HG03103 (cell line): ENCODE measurements around the gene FDXACB1.

Source experiments
- ATAC-seq: cut with Tn5 transposase; IDR thresholded peaks from one replicate; pipeline ENCODE4 v1.9.1; 2021; ENCODE audit warnings: low read depth; ENCODE audit not compliant: unreplicated experiment

The FDXACB1 gene, protein sequence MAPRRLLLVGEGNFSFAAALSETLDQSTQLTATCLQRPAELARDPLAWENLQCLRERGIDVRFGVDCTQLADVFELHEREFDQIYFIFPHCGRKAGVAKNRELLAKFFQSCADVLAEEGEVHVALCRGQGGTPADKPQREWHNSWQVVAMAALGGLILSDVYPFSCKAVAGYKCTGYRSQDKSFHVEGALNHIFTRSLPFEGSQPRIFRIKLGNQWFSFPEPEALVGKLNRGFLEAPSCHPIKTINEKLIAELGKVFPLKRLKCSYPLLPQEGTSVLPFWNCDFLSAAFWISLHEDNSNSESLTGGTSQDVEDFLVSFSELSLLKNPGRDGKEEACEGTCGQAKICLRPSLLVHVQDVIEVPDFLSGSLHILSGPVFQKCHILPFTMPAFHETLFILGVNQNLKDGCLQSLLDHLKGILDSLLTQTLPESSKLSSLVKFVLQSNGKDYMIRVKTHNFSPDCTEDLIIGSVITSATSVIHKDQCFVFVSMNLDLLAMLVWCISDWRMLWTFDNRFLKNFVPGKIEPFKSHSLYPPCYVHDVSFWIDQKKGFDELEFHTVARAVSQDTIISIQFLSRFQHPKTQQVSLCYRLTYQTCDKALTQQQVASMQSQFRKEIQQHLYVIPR

GRCh38 chr11:111878849-111879636 lies at the start of gene FDXACB1, which contains the start of gene CFAP68:
FDXACB1 (minus strand) TSS chr11:111879165; CDS start chr11:111879132, 33 bp downstream.
CFAP68 (plus strand) TSS chr11:111879541; CDS start chr11:111879561, 20 bp downstream.
- ATAC-seq: peak; percentile 89

GRCh38 chr11:111926505-111927391 lies 47.8 kb upstream of the FDXACB1 start:
- ATAC-seq: peak; percentile 88

- no peak for ATAC-seq
Measured at GRCh38 chr11:111925953-111926352, 47.0 kb upstream of the FDXACB1 start.

DNA sequence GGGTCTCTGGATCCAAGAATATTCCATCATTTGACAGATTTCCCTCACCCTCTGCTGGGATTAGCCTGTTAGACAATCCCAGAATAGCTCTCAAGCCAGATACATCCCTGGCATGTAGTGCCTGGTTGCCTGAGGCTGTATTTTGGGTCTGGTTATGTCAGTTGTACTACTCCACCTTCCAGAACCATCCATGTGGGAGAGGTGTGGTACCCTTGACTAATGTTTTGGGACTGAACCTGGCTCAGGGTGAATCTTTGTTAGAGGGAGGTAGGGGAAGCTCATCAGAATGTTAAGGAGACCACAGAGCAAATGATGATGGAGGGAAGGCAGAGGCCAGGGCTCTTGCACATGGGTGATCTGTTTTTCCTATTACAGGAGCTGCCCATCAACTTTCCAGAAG lies 45.0 kb upstream of the FDXACB1 start:
- no peak for ATAC-seq

GRCh38 chr11:111923351-111923788 lies 44.4 kb upstream of the FDXACB1 start:
- no peak for ATAC-seq

GRCh38 chr11:111922803-111923202 lies 43.8 kb upstream of the FDXACB1 start:
- no peak for ATAC-seq

DNA sequence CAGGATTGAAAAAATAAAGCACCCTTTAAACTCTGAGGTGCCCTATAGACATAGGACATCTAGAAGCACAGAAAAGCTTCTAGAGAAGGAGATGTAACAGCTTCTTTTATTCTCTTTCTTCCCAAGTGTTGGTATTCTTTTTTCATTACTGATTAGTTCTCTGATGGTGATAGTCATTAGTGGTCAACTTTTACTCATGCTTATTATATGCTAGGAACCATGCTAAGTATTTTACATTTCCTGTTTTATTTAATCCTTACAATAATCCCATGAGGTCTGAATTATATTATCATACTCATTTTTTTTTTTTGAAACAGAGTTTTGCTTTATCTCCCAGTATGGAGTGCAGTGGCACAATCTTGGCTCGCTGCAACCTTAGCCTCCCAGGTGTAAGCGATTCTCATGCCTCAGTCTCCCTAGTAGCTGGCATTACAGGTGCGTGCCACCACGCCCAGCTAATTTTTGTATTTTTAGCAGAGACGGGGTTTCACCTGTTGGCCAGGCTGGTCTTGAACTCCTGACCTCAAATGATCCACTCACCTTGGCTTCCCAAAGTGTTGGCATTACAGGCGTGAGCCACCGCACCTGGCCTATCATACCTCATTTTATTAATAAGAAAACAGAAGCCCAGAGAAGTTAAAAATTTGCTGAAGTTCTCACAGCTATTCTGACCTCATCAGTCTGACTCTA lies 42.7 kb upstream of the FDXACB1 start:
- no peak for ATAC-seq

- ATAC-seq: no peak
Measured at GRCh38 chr11:111920908-111921307, 41.9 kb upstream of the FDXACB1 start.

- no peak for ATAC-seq
Measured at GRCh38 chr11:111918390-111919256, 39.7 kb upstream of the FDXACB1 start, which contains the start of gene C11orf52. C11orf52 (plus strand) TSS chr11:111918913; CDS start chr11:111918973, 60 bp downstream.

- ATAC-seq: no peak
Measured at GRCh38 chr11:111917788-111918187, 38.8 kb upstream of the FDXACB1 start.

GRCh38 chr11:111917312-111917711 lies 38.3 kb upstream of the FDXACB1 start:
- no peak for ATAC-seq

DNA sequence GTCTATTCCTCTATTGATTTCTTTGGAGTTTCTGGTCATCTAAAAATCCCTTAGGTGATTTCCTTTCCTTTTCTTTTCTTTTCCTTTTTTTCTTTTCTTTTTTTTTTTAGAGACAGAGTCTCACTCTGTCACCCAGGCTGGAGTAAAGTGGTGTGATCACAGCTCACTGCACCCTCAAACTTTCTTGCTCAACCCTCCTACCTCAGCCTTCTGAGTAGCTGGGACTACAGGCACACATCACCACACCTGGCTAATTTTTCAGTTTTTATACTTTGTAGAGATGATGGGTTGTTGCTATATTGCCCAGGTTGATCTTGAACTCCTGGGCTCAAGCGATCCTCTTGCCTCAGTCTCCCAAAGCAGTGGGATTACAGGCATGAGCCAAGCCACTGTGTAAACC lies 37.8 kb upstream of the FDXACB1 start:
- no peak for ATAC-seq

- ATAC-seq: no peak
Measured at GRCh38 chr11:111913997-111914396, 35.0 kb upstream of the FDXACB1 start.

GRCh38 chr11:111913031-111913861 lies 34.3 kb upstream of the FDXACB1 start:
- no peak for ATAC-seq

- no peak for ATAC-seq
Measured at GRCh38 chr11:111912535-111912934, 33.6 kb upstream of the FDXACB1 start, which contains the start of gene HSPB2. HSPB2 (plus strand) TSS chr11:111912734; CDS start chr11:111912830, 96 bp downstream.

DNA sequence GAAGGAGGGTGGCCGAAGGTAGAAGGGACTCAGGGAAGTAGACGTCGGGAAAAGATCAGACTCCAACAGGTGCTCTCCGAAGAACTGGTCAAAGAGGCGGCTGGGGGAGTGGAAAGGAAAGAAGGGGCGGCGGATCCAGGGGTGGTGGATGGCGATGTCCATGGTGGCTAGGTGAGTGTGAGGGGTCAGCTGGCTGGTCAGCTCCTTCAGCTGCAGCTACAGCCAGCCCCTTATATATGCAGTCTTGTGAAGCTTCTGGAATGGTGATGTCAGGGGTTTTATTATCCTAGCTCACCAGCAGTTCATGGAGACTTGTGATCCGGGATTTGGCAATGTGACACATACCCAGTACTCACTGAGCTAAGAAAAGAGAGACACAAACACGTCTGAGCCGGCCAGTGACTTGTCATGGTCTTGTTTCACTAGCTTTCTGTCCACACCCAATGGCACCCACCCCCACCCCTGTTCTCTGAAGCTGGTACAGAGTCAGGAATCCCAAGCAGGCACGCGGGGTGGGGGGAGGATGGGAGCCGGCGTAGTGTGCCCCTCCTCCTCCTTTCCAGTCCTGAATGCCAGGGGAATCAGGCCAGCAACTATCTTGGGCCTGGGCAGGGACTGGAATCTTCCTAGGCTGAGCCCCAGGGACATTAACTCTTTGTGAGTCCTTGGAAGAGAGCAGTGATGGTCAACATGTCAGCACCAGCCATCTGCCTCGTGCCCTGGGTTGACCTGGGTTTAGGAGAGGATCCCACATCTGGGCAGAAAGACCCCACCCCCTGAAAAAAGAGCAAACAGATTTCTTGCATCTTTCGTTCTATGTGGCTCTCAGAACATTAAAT lies 32.8 kb upstream of the FDXACB1 start, which contains the start of gene CRYAB:
Gene CRYAB, minus strand, starts transcription at position 208 of the 839 bp plus-strand sequence. Its CDS starts 46 bp downstream, at position 162.
- ATAC-seq: no peak
